22Rv1 (cell line): Measurements from ENCODE around the gene LAMA5.

Experiments used
- CTCF ChIP-seq: fragments of 450-650 bp; IDR thresholded peaks from 2 replicates; pipeline ENCODE4 v1.5.1; 2017; ENCODE audit warnings: mild to moderate bottlenecking
- ZFX ChIP-seq: fragments of 450-650 bp; IDR thresholded peaks from 2 replicates; pipeline ENCODE4 v1.6.1; 2017; ENCODE audit warnings: antibody characterized with exemption, borderline replicate concordance

GRCh38 chr20:62311832-62312661 is 55.1 kb downstream of the LAMA5 start:
- TF ChIP-seq CTCF = no peak
- no peak for TF ChIP-seq ZFX
